Mesendoderm (in vitro differentiated cells): ENCODE measurements around the gene ATP1A1.

Source experiments
- DNase-seq: peaks from one replicate; pipeline ENCODE4 v3.0.0; 2013
- H2AK5ac ChIP-seq: 2 replicates; pipeline ENCODE4 v1.6.1; 2013; ENCODE audit warnings: low read length, inconsistent platforms
- H2BK120ac ChIP-seq: 2 replicates; pipeline ENCODE4 v1.6.1; 2013; ENCODE audit warnings: low read depth, mild to moderate bottlenecking, low read length, moderate library complexity, mixed read lengths
- H2BK15ac ChIP-seq: replicated peaks from 2 replicates; pipeline ENCODE4 v1.6.1; 2013; ENCODE audit warnings: low read depth, mild to moderate bottlenecking, moderate library complexity
- H2BK5ac ChIP-seq: 2 replicates; pipeline ENCODE4 v1.6.1; 2013; ENCODE audit warnings: low read length, inconsistent platforms
- H3K18ac ChIP-seq: 2 replicates; pipeline ENCODE4 v1.6.1; 2013; ENCODE audit warnings: mild to moderate bottlenecking, low read length, mixed read lengths
- H3K23ac ChIP-seq: one replicate; pipeline ENCODE4 v1.6.1; 2013; ENCODE audit warnings: low read length
- H3K27ac ChIP-seq: 2 replicates; pipeline ENCODE4 v1.5.1; 2013; ENCODE audit warnings: low read depth, mild to moderate bottlenecking, inconsistent platforms, low read length, moderate library complexity
- H3K27me3 ChIP-seq: 2 replicates; pipeline ENCODE4 v1.6.1; 2013; ENCODE audit warnings: low read length, control low read depth, mild to moderate bottlenecking, inconsistent platforms; ENCODE audit not compliant: insufficient read depth, poor library complexity
- H3K36me3 ChIP-seq: 2 replicates; pipeline ENCODE4 v1.6.1; 2013; ENCODE audit warnings: low read length, inconsistent platforms; ENCODE audit not compliant: control insufficient read depth, insufficient read depth
- H3K4ac ChIP-seq: one replicate; pipeline ENCODE4 v1.6.1; 2013; ENCODE audit warnings: low read depth, mild to moderate bottlenecking, low read length, moderate library complexity
- H3K4me1 ChIP-seq: 2 replicates; pipeline ENCODE4 v1.6.1; 2013; ENCODE audit warnings: low read depth, low read length, inconsistent platforms; ENCODE audit not compliant: control insufficient read depth
- H3K4me2 ChIP-seq: 2 replicates; pipeline ENCODE4 v1.6.1; 2013; ENCODE audit warnings: low read length
- H3K4me3 ChIP-seq: 2 replicates; pipeline ENCODE4 v1.5.1; 2013; ENCODE audit warnings: mild to moderate bottlenecking, low read length
- H3K56ac ChIP-seq: one replicate; pipeline ENCODE4 v1.6.1; 2013; ENCODE audit warnings: low read length
- H3K79me1 ChIP-seq: 2 replicates; pipeline ENCODE4 v1.6.1; 2013; ENCODE audit warnings: low read length, inconsistent platforms
- H3K79me2 ChIP-seq: 2 replicates; pipeline ENCODE4 v1.6.1; 2013; ENCODE audit warnings: mild to moderate bottlenecking, low read length; ENCODE audit not compliant: control insufficient read depth, insufficient read depth
- H3K9ac ChIP-seq: 2 replicates; pipeline ENCODE4 v1.6.1; 2013; ENCODE audit warnings: low read length, inconsistent platforms
- H4K5ac ChIP-seq: one replicate; pipeline ENCODE4 v1.6.1; 2013; ENCODE audit warnings: low read length
- H4K8ac ChIP-seq: one replicate; pipeline ENCODE4 v1.6.1; 2013; ENCODE audit warnings: low read depth, mild to moderate bottlenecking, control low read depth, low read length, moderate library complexity
- WGBS: extraction: QIAGEN DNeasy Blood & Tissue Kit; methylation state at CpG from one replicate; pipeline ENCODE4 v1.1.7; 2013; ENCODE audit warnings: low lambda C conversion rate, missing lambda C conversion rate; ENCODE audit not compliant: insufficient coverage; ENCODE audit errors: extremely low coverage; 5-methylcytosine and 5-hydroxymethylcytosine counted together

The ATP1A1 gene

GRCh38 chr1:116346943-116347673 lies 25.9 kb upstream of the ATP1A1 start:
- no peaks in the 10 kb centered on the region for H3K4me1 ChIP-seq
- H4K8ac ChIP-seq = no peak overlapping the region
- H3K27ac ChIP-seq = no peak overlapping the region
- no CpG with 5 or more reads among the region's 4 CpGs for WGBS
- no peak overlapping the region for H3K9ac ChIP-seq
- no peak overlapping the region for H4K5ac ChIP-seq
- H2BK120ac ChIP-seq = no peak overlapping the region
- no peaks in the 10 kb centered on the region for H3K79me2 ChIP-seq
- no peak for DNase-seq
- H3K56ac ChIP-seq = no peak overlapping the region
- H3K4me3 ChIP-seq = no peak overlapping the region
- H3K18ac ChIP-seq = no peak overlapping the region
- no peak overlapping the region for H3K4ac ChIP-seq
- no peak overlapping the region for H2BK5ac ChIP-seq
- no peak overlapping the region for H2BK15ac ChIP-seq
- H3K79me1 ChIP-seq = no peaks in the 10 kb centered on the region
- H3K23ac ChIP-seq = no peak overlapping the region
- H3K27me3 ChIP-seq = no peaks in the 10 kb centered on the region
- no peak overlapping the region for H2AK5ac ChIP-seq
- H3K36me3 ChIP-seq = no peaks in the 10 kb centered on the region
- no peak overlapping the region for H3K4me2 ChIP-seq

- Histone ChIP-seq H3K79me1 (no peaks in the 10 kb centered on the region), H3K27ac (no peak overlapping the region), H2BK5ac (no peak overlapping the region), H3K27me3 (no peaks in the 10 kb centered on the region), H3K4ac (no peak overlapping the region), H3K23ac (no peak overlapping the region), H3K18ac (no peak overlapping the region), H3K4me3 (no peak overlapping the region), H2BK120ac (no peak overlapping the region), H3K79me2 (no peaks in the 10 kb centered on the region), H4K8ac (no peak overlapping the region), H3K4me2 (no peak overlapping the region), H3K36me3 (no peaks in the 10 kb centered on the region), H3K56ac (no peak overlapping the region), H3K9ac (no peak overlapping the region), H4K5ac (no peak overlapping the region), H3K4me1 (no peaks in the 10 kb centered on the region), H2AK5ac (no peak overlapping the region), H2BK15ac (no peak overlapping the region)
- WGBS = no CpG with 5 or more reads among the region's 2 CpGs
- no peak for DNase-seq
Observed at GRCh38 chr1:116347696-116348095, 25.3 kb upstream of the ATP1A1 start.

GRCh38 chr1:116350097-116350645 lies 22.9 kb upstream of the ATP1A1 start:
- Histone ChIP-seq H3K27me3 (no peaks in the 10 kb centered on the region), H3K79me2 (no peaks in the 10 kb centered on the region), H3K79me1 (no peaks in the 10 kb centered on the region), H2BK120ac (no peak overlapping the region), H3K4ac (no peak overlapping the region), H4K5ac (no peak overlapping the region), H3K56ac (no peak overlapping the region), H3K23ac (no peak overlapping the region), H2BK15ac (no peak overlapping the region), H3K4me2 (no peak overlapping the region), H3K4me1 (no peaks in the 10 kb centered on the region), H3K18ac (no peak overlapping the region), H4K8ac (no peak overlapping the region), H2BK5ac (no peak overlapping the region), H3K4me3 (no peak overlapping the region), H3K9ac (no peak overlapping the region), H2AK5ac (no peak overlapping the region), H3K27ac (no peak overlapping the region), H3K36me3 (no peaks in the 10 kb centered on the region)
- no CpG with 5 or more reads among the region's 2 CpGs for WGBS
- DNase-seq = no peak

- Histone ChIP-seq H2BK15ac (no peak overlapping the region), H3K79me2 (no peaks in the 10 kb centered on the region), H2BK5ac (no peak overlapping the region), H3K4me2 (no peak overlapping the region), H3K79me1 (no peaks in the 10 kb centered on the region), H2BK120ac (no peak overlapping the region), H4K5ac (no peak overlapping the region), H3K27ac (no peak overlapping the region), H3K27me3 (no peaks in the 10 kb centered on the region), H3K4me1 (no peaks in the 10 kb centered on the region), H3K4me3 (no peak overlapping the region), H2AK5ac (no peak overlapping the region), H4K8ac (no peak overlapping the region), H3K4ac (no peak overlapping the region), H3K9ac (no peak overlapping the region), H3K23ac (no peak overlapping the region), H3K18ac (no peak overlapping the region), H3K56ac (no peak overlapping the region), H3K36me3 (no peaks in the 10 kb centered on the region)
- no peak for DNase-seq
- WGBS = no CpG with 5 or more reads among the region's 4 CpGs
Observed at GRCh38 chr1:116351914-116352313, 21.1 kb upstream of the ATP1A1 start.

GRCh38 chr1:116352349-116352813 lies 20.7 kb upstream of the ATP1A1 start:
- Histone ChIP-seq H3K4ac (no peak overlapping the region), H3K36me3 (no peaks in the 10 kb centered on the region), H3K4me1 (no peaks in the 10 kb centered on the region), H2AK5ac (no peak overlapping the region), H3K4me2 (no peak overlapping the region), H3K56ac (no peak overlapping the region), H3K9ac (no peak overlapping the region), H3K79me2 (no peaks in the 10 kb centered on the region), H3K23ac (no peak overlapping the region), H3K18ac (no peak overlapping the region), H2BK5ac (no peak overlapping the region), H3K4me3 (no peak overlapping the region), H2BK120ac (no peak overlapping the region), H4K8ac (no peak overlapping the region), H2BK15ac (no peak overlapping the region), H4K5ac (no peak overlapping the region), H3K79me1 (no peaks in the 10 kb centered on the region), H3K27me3 (no peaks in the 10 kb centered on the region), H3K27ac (no peak overlapping the region)
- no CpG with 5 or more reads among the region's 3 CpGs for WGBS
- DNase-seq = no peak

GRCh38 chr1:116353155-116353554 lies 19.9 kb upstream of the ATP1A1 start:
- Histone ChIP-seq H3K79me1 (no peaks in the 10 kb centered on the region), H3K79me2 (no peaks in the 10 kb centered on the region), H3K36me3 (no peaks in the 10 kb centered on the region), H2BK15ac (no peak overlapping the region), H2AK5ac (no peak overlapping the region), H3K4ac (no peak overlapping the region), H3K56ac (no peak overlapping the region), H3K27me3 (no peaks in the 10 kb centered on the region), H4K5ac (no peak overlapping the region), H3K9ac (no peak overlapping the region), H3K4me2 (no peak overlapping the region), H3K27ac (no peak overlapping the region), H3K4me1 (no peaks in the 10 kb centered on the region), H3K23ac (no peak overlapping the region), H3K18ac (no peak overlapping the region), H2BK5ac (no peak overlapping the region), H3K4me3 (no peak overlapping the region), H2BK120ac (no peak overlapping the region), H4K8ac (no peak overlapping the region)
- whole genome bisulfite sequencing = no CpG with 5 or more reads among the region's 8 CpGs
- DNase-seq = no peak
